Ishikawa (cell line): Measurements from ENCODE around the gene TIMM44.

Experiments used
- CEBPB ChIP-seq: IDR thresholded peaks from 2 replicates; pipeline ENCODE4 v1.6.1; 2012
- EGR1 ChIP-seq: IDR thresholded peaks from 2 replicates; pipeline ENCODE4 v1.6.1; 2012
- EP300 ChIP-seq: IDR thresholded peaks from 2 replicates; pipeline ENCODE4 v1.6.1; 2012; ENCODE audit warnings: borderline replicate concordance
- MAX ChIP-seq: IDR thresholded peaks from 2 replicates; pipeline ENCODE4 v1.6.1; 2012
- NFIC ChIP-seq: IDR thresholded peaks from 2 replicates; pipeline ENCODE4 v1.6.1; 2012
- RAD21 ChIP-seq: IDR thresholded peaks from 2 replicates; pipeline ENCODE4 v1.6.1; 2012; ENCODE audit warnings: low read depth
- REST ChIP-seq: IDR thresholded peaks from 2 replicates; pipeline ENCODE4 v1.6.1; 2012; ENCODE audit warnings: low read depth, mild to moderate bottlenecking
- TAF1 ChIP-seq: IDR thresholded peaks from 2 replicates; pipeline ENCODE4 v1.6.1; 2012; ENCODE audit warnings: low read depth, mild to moderate bottlenecking
- TEAD4 ChIP-seq: IDR thresholded peaks from 2 replicates; pipeline ENCODE4 v1.6.1; 2012
- USF1 ChIP-seq: IDR thresholded peaks from 2 replicates; pipeline ENCODE4 v1.6.1; 2012
- YY1 ChIP-seq: IDR thresholded peaks from 2 replicates; pipeline ENCODE4 v1.6.1; 2012; ENCODE audit warnings: low read depth

- TF ChIP-seq REST (no peak), TEAD4 (no peak), EP300 (no peak), EGR1 (no peak), USF1 (no peak), CEBPB (no peak), MAX (no peak), TAF1 (no peak), NFIC (no peak), RAD21 (no peak), YY1 (no peak)
These were observed 60.4 kb downstream of the TIMM44 start for GRCh38 chr19:7883105-7883504.
